ENCODE measurements around the gene TNS4.

TNS4 gene, protein sequence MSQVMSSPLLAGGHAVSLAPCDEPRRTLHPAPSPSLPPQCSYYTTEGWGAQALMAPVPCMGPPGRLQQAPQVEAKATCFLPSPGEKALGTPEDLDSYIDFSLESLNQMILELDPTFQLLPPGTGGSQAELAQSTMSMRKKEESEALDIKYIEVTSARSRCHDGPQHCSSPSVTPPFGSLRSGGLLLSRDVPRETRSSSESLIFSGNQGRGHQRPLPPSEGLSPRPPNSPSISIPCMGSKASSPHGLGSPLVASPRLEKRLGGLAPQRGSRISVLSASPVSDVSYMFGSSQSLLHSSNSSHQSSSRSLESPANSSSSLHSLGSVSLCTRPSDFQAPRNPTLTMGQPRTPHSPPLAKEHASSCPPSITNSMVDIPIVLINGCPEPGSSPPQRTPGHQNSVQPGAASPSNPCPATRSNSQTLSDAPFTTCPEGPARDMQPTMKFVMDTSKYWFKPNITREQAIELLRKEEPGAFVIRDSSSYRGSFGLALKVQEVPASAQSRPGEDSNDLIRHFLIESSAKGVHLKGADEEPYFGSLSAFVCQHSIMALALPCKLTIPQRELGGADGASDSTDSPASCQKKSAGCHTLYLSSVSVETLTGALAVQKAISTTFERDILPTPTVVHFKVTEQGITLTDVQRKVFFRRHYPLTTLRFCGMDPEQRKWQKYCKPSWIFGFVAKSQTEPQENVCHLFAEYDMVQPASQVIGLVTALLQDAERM

DNA sequence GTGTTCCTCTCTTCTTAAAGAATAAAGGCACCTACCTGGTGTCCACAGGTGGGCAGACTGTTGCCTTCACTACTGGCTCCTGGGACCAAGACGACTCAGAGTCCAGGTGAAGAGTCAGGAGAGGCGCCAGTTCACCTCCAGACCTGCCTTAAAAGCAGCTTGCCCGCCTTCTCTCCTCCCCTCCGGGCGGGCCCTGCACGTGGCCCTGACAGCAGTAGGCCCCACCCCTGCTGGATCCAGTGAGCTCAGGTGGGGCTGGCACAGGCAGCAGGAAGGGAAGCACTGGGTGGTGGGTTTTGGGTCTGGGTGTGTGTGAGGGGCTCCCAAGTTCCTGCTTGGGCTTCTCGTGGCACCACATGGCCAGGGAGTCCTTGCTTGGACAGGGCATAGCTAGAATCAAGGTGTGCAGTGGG lies at the start of gene TNS4:
Gene TNS4 (minus strand): TSS at position 125 of the 413 bp plus-strand sequence. CDS start 5,198 bp downstream, outside the sequence.
- in situ Hi-C loops (cut with MboI; ENCODE audit: low sequenced_read_pairs), result no loop called here

DNA sequence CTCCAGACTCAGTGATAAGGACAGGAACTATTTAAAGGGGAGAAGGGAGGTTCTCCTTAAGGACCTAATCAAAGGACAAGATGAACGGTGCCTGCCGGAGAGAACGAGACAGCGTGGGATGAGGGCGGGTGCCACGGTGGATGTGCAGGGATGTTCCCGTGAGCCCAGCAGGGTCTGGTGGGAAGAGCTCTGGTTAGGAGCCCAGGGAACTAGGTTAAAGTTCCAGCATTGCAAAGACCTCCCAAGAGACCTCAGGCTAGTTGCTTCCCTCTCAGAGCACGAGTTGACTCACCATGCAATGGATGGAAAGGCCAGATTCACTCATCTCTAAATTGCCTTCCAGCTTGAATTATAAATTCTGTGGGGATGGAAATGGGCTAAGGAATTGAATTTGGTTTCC lies 49.2 kb upstream of the TNS4 start:
- in situ Hi-C loops (cut with MboI; ENCODE audit: low sequenced_read_pairs), result no loop called here

DNA sequence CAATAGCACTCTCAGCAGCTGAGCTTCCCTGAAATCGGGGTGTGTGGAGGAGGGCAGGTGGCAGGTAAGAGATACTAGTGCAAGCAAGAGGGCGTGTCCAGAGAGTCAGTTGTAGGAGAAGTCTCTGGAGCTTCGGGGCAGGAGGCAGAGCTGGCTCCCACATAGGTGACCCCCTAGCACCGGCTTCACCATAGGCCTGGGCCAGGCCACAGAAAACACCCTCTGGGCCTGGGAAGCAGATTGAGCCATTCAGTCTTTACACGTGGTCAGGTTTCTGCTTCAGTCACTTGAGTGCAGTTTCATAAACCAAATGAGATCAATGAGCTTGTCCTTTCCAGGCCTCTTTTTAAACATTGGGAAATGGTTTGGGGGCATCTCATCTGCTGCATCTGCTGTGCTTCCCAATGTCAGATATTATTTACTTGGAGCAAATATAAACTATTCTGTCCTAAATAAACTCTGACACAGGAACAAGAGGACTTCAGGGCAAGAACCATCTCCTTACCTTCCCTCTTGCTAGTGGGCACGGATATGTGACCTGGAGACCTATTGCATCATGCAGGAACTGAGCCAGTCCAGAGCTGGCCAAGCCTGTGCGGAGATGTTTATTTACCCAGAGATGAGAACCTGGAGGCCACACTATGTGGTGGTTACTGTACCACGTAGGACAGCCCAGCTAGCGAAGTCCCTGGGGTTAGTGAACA lies 47.7 kb upstream of the TNS4 start:
- in situ Hi-C loops (cut with MboI; ENCODE audit: low sequenced_read_pairs), result loop anchor here (25.0 kb wide), 1 partner anchor 337 kb away; the partner anchor contains the start of gene WIPF2

DNA sequence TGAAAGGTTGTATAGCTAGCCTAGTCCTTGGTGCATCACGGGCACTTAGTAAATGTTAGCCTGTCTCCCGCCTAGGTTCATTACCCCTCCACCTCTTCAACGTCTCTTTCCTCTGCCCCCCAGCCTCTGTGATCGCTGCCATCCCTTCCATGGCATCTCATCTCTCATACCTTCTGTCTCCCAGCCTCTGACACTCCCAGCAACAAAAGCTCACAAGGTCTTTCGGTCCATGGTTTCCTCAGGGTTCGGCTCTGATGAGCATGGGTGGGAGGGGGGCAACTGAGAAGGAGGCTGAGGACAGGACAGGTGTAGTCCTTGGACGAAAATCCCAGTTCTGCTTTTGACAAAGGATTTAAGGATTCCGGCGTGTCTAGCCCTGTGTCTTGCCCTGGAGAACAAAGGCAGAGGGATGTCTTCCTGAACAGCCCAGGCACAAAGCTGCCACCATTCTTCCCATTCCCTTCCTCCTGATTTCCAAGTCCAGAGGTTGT lies 47.1 kb upstream of the TNS4 start:
- in situ Hi-C loops (cut with MboI; ENCODE audit: low sequenced_read_pairs), result loop anchor here (25.0 kb wide), 1 partner anchor 336 kb away; the partner anchor contains the start of gene WIPF2

DNA sequence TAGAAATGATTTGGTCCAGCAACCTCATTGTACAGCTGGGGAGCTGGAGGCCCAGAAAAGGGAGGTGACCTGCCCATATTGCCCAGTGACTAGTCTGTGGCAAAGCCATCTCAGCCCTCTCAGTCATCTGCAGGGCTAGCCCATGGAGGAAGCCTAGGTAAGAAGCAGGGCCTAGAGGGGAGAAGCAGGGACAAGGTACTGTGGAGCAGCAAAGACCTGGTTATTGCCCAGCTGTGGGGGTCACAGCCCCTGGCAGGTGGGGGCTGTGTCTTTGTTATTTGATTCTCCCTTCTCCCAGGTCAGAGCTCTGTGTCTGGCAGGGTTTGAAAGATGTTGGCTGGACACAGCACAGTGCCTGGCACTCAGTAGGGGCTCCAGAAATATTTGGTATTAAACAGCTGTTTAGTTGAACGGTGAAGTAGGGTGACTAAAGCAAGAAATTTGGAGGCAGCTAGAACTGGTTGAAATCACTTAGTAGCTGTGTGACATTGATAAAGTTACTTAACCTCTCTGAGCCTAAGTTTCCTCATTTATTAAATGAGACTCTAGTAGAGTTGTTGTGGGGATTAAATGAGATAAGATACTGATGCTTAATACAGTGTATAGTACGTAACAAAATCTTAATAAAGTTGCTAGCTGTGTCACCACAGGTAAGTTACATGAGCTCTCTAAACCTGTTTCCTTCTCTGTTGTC lies 46.5 kb upstream of the TNS4 start:
- in situ Hi-C loops (cut with MboI; ENCODE audit: low sequenced_read_pairs), result loop anchor here (25.0 kb wide), 1 partner anchor 336 kb away; the partner anchor contains the start of gene WIPF2

DNA sequence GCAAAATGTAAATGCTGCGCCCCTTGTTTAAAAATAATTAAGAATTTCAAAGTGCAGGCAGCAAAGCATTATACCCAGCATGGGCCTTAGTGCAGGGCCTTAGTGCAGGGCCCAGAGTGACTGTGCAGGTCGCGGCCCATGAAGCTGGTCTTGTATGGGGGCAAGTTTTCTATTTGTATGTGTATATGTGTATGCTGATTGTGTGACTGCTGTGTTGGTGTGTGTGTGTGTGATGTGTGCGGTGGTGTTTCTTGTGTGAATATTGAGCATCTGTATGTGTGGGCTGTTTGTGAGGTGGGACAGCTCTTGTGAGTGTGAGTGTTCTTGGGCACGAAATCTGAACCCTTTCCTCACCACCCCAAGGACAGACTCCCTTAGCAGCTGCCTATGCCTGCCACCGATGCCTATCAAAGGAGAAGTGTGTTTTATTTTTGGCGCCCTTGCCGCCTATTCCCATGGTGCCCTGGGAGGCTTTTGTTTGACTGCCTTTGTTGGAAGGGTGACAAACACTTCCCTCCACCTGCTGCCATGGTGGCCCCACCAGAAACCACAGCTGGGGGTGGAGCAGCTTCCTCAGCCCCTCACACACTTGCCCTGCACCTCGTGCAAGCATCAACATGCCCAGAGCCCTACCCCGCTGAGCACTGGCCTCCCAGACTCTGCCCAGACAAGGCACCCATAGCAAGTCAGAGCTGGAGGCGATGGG lies 45.8 kb upstream of the TNS4 start:
- in situ Hi-C loops (cut with MboI; ENCODE audit: low sequenced_read_pairs), result loop anchor here (25.0 kb wide), 1 partner anchor 335 kb away; the partner anchor contains the start of gene WIPF2

DNA sequence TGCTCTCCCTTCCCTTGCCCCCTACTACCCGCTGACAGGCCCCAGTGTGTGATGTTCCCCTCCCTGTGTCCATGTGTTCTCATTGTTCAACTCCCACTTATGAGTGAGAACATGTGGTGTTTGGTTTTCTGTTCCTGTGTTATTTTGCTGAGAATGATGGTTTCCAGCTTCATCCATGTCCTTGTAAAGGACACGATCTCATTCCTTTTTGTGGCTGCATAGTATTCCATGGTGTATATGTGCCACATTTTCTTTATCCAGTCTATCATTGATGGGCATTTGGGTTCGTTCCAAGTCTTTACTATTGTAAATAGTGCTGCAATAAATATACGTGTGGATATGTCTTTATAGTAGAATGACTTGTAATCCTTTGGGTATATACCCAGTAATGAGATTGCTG lies 45.1 kb upstream of the TNS4 start:
- in situ Hi-C loops (cut with MboI; ENCODE audit: low sequenced_read_pairs), result loop anchor here (25.0 kb wide), 1 partner anchor 334 kb away; the partner anchor contains the start of gene WIPF2

DNA sequence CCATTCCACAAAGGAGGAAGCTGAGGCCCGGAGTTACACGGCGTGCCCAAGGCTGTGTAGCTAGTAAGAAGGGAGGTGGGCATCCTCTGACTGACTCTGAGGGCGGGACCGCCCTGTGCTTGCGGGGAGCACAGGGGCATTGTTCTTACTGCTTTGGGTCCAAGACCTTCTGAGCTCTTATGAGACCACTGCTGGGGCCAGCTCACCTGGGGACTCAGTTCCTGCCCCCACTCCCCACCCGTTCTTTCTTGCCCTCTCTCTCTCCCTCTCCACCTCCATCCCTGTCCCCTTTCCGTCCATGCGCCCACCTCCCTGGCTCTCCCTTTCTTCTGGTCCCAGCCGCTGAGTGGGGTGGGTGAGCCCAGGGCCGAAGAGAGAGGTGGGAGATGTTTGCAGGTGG lies 44.2 kb upstream of the TNS4 start:
- in situ Hi-C loops (cut with MboI; ENCODE audit: low sequenced_read_pairs), result loop anchor here (25.0 kb wide), 1 partner anchor 333 kb away; the partner anchor contains the start of gene WIPF2

DNA sequence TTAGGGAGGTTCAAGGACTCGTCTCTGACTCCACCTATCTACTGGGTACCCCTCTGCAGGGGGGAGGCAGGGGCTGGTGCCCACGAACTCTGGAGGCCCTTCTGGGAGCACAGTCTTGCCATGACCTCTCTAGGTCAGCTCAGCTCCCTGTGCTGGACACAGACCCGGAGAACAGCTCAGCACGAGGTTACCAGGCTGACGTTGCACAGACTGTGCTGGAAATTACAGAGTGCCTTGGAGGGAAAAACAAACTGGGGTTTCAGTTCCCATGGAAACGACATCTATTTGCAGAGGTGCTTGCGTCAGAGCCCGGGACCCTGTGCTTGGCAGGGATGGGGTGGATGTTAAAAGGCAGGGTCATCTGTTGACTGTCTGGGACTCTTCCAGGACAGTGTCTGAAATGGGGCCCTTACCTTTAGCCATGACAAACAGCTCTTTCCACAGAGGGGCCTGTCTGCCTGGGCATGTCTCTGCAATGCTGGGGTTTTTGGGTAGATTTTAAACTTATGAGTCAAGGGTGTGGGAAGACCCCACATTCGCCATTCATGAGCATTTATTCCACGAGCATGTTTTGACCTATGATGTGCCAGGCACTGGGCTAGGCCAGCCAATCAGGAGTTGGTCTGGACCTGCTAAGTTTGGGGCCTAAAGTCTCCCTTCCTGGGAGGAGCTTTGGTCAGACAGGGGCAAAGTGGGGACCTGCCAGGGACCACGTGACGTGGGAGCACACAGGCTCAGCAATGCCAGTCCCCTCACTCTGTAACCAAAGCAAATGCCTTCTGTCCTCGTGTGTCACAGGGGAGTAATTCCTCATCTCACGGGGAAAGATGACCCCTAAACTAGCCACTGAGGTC lies 41.4 kb upstream of the TNS4 start:
- in situ Hi-C loops (cut with MboI; ENCODE audit: low sequenced_read_pairs), result loop anchor here (25.0 kb wide), 1 partner anchor 330 kb away; the partner anchor contains the start of gene WIPF2

DNA sequence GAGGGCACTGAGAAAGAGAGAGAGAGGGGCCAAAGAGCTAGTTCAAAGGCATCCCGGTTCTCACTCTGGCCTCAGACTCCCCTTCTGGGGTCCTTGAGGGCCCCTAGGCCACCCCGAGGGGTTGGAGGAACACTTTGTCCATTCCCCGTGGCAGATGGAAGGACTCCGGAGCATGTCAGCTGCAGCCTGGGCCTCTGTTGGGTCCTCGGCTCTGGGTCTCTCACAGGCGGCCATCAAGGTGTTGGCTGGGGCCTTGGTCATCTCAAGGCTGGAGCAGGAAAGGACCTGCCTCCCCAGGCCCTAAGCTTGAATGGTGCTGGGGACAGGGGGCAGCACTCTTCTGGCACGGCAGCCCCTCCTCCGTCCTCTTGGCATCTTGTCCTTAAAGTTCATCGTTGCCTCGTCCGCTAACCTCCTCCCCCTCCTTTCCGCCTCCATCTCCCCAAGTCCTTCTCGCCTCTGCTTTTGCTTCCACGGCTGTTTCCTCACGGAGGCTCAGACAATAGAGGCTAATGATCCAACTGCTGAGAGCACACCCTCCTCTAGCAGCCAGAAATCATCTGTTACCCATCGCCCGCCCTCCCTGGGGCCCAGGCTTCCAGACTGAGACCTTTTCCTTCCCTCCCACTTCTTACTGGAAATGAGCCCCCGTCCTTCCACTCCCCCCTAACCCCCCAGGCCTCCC lies 40.6 kb upstream of the TNS4 start:
- in situ Hi-C loops (cut with MboI; ENCODE audit: low sequenced_read_pairs), result loop anchor here (25.0 kb wide), 1 partner anchor 330 kb away; the partner anchor contains the start of gene WIPF2

DNA sequence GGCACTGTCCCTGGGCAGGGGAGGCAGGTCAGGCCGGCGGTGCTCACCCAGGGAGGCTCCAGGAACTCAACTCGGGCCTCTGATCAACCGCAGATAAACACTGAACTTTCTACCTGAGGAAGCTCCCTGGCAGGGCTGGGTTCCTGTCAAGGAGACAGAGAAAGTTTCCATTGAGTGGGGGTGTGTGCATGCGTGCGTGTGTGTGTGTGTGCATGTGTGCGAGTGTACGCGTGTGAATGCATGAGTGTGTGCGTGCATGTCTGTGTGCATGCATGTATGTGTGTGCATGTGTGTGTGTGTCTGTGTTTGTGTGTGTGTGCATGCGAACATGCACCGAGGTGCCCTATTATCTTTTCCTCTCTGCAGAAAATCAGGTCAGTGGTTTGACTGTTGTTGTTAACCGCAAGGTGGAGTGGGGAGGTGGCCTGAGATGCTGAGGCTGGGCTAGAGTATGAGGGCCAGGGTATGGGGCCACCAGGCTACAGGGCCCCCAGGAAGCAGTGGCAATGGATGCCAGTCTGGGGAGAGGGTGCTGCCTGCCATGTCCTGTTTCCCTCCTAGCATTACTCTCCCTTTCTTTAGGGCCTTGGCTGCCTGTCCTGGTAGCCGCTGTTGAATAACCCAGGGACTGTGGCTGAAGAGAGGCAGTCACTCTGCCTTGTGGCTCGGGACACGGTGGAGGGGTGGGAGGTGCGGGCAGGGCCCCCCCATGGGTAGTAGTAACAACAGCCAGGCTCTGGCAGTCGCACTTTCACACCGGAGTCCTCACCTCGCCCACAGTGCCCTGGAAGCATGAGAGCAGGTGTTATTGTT lies 39.8 kb upstream of the TNS4 start:
- in situ Hi-C loops (cut with MboI; ENCODE audit: low sequenced_read_pairs), result loop anchor here (25.0 kb wide), 1 partner anchor 329 kb away; the partner anchor contains the start of gene WIPF2

DNA sequence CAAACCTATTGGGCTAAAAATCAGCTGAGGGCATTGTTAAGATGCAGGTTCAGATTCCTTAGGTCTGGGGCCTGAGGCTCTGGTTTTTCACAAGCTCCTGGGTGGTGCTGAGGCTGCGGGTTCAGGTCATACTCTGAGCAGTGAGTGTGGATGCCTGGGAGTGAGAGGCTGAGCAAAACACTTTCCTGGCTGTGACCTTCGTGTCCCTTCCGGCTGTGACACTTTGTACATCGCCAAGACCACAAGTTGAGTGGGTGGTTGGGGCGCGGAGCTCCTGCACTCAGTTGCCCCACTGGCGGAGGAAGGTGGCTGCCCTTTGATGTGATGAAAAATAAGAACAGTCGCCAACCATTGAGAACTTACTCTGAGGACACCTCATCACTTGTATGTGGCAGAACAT lies 39.0 kb upstream of the TNS4 start:
- in situ Hi-C loops (cut with MboI; ENCODE audit: low sequenced_read_pairs), result loop anchor here (25.0 kb wide), 1 partner anchor 328 kb away; the partner anchor contains the start of gene WIPF2

DNA sequence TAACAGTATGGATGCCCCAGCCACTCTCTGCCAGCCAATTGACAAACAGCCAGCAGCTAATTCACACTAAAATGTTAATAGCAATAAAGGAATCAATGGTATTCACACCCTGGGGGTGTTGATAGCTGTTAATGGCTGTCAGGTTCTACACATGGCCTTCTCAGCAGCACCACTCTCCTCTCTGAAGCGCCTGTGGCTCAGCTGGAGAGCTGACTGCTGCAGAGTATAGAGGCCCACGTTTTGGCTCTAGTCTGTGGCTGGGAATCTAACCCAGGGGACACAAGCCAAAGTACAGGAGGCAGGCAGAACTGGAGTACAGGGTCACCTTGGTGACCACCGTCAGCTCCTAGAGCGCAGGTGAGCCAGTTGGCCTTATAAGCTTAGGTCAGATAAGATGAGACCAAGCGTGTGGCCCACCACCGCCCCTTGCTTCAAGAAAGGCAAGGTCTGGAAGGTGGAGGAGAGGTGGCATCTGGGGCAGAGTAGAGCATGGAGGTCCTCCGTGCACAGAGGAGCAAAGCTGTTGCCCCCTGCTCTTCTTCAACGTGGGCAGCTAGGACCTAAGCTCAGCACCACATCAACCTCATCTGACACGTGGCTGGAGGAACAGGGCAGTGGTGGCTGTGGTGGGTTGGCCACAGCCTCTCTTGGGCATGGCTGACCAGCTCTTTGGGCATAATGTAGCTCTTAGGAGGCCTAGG lies 38.4 kb upstream of the TNS4 start:
- in situ Hi-C loops (cut with MboI; ENCODE audit: low sequenced_read_pairs), result loop anchor here (10.0 to 25.0 kb wide), 2 partner anchors 175 to 328 kb away; partner anchors contain the start of genes GJD3 and WIPF2

DNA sequence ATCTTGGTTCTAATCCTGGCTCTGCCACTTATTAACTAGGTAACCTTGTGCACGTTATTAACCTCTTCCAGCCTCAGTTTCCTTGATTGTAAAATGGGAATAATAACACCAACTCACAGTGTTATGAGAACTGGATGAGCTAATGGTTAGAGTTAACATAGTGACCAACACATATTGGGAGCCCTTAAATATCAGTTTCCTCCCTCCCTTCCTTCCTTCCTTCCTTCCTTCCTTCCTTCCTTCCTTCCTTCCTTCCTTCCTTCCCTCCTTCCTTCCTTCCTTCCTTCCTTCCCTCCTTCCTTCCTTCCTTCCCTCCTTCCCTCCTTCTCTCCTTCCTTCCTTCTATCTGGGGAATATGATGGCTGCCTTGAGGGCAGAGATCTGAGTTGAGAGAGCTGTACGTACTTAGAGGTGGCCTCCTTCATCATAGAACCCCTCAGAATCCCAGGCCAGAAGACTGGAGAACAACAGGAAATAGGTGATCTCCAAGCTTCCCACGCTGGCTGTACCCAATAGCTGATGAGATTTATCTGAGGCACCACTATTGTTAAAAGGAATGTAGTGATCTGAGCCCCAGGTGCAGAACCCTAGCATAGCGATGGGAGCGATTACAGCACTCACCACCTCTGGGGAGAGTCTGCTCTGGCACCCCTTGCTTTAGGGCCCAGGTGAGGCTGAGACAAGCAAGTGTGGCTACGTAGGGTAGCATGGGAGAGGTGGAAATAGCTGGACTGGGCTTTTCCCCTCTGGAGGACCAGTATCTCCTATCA lies 37.7 kb upstream of the TNS4 start:
- in situ Hi-C loops (cut with MboI; ENCODE audit: low sequenced_read_pairs), result loop anchor here (10.0 to 25.0 kb wide), 2 partner anchors 174 to 327 kb away; partner anchors contain the start of genes GJD3 and WIPF2
